ENCODE data around the gene KREMEN1. TPM values are rescaled to one million over a fixed set of nuclear protein-coding genes. Genes with fewer than 3 reads are reported as not detected.
A peak's percentile ranks its signal among the peaks of the same experiment; 100 is the strongest.
"Not testable (repeated sequence)": the region's sequence is repeated elsewhere in the genome, so short reads cannot be mapped to it uniquely, and the experiment has no call there.

KREMEN1 gene
- total RNA-seq (2014; rRNA removed; shearing (Covaris generic)), result 1.5 and 1.6 TPM in 2 replicates
- polyA plus RNA-seq (2014; cell fraction: nucleus; rRNA removed), result 1.2 and 1.4 TPM in 2 replicates

GRCh38 chr22:29072979-29073617, at the start of gene KREMEN1:
KREMEN1 (plus strand) TSS chr22:29073035; CDS start chr22:29073131, 96 bp downstream.
- no peak for DNase-seq (ENCODE audit: extremely low read depth, low read depth)

GRCh38 chr22:29023172-29023796, 49.6 kb upstream of the KREMEN1 start:
- no peak for DNase-seq (ENCODE audit: extremely low read depth, low read depth)

- DNase-seq (ENCODE audit: extremely low read depth, low read depth), result no peak
Observed at GRCh38 chr22:29026579-29026978, 46.3 kb upstream of the KREMEN1 start.

GRCh38 chr22:29028468-29028867, 44.4 kb upstream of the KREMEN1 start:
- no peak for DNase-seq (ENCODE audit: extremely low read depth, low read depth)

GRCh38 chr22:29029202-29030000, 43.4 kb upstream of the KREMEN1 start:
- DNase-seq (ENCODE audit: extremely low read depth, low read depth), result no peak

GRCh38 chr22:29030016-29030617, 42.7 kb upstream of the KREMEN1 start:
- no peak for DNase-seq (ENCODE audit: extremely low read depth, low read depth)

- peak; percentile 12 for DNase-seq (ENCODE audit: extremely low read depth, low read depth)
Observed at GRCh38 chr22:29030618-29031226, 42.1 kb upstream of the KREMEN1 start.

- DNase-seq (ENCODE audit: extremely low read depth, low read depth), result peak; percentile 32
Observed at GRCh38 chr22:29031227-29032011, 41.4 kb upstream of the KREMEN1 start.

GRCh38 chr22:29032014-29032475, 40.8 kb upstream of the KREMEN1 start:
- DNase-seq (ENCODE audit: extremely low read depth, low read depth), result no peak

- DNase-seq (ENCODE audit: extremely low read depth, low read depth), result no peak
Observed at GRCh38 chr22:29032584-29032983, 40.3 kb upstream of the KREMEN1 start.

GRCh38 chr22:29037340-29037932, 35.4 kb upstream of the KREMEN1 start:
- DNase-seq (ENCODE audit: extremely low read depth, low read depth), result no peak

- DNase-seq (ENCODE audit: extremely low read depth, low read depth), result no peak
Observed at GRCh38 chr22:29039148-29039547, 33.7 kb upstream of the KREMEN1 start.

GRCh38 chr22:29039684-29040083, 33.2 kb upstream of the KREMEN1 start:
- not testable (repeated sequence) for DNase-seq (ENCODE audit: extremely low read depth, low read depth)

GRCh38 chr22:29040385-29041275, 32.2 kb upstream of the KREMEN1 start:
- peak; percentile 52 for DNase-seq (ENCODE audit: extremely low read depth, low read depth)

- no peak for DNase-seq (ENCODE audit: extremely low read depth, low read depth)
Observed at GRCh38 chr22:29041408-29041807, 31.4 kb upstream of the KREMEN1 start.

GRCh38 chr22:29043906-29044575, 28.8 kb upstream of the KREMEN1 start:
- no peak for DNase-seq (ENCODE audit: extremely low read depth, low read depth)

- no peak for DNase-seq (ENCODE audit: extremely low read depth, low read depth)
Observed at GRCh38 chr22:29044657-29045176, 28.1 kb upstream of the KREMEN1 start.
